G401 (cell line): Measurements from ENCODE around the gene PPIB. TPM values are rescaled to one million over a fixed set of nuclear protein-coding genes. Genes with fewer than 3 reads are reported as not detected.

Source experiments
- DNase-seq: peaks from one replicate; pipeline ENCODE4 v3.0.0-alpha.2; 2015; ENCODE audit warnings: low spot score
- in situ Hi-C: cut with HindIII; loops from 2 replicates; pipeline ENCODE4 v1.10.0; 2016; ENCODE audit warnings: low sequenced_read_pairs, mixed read lengths
- total RNA-seq: library from RNA; depleted of rRNA; stranded (reverse); fragments of >200 nt; shearing (Covaris generic); gene quantifications from 2 replicates; pipeline ENCODE4 v1.2.3, GENCODE V29; 2014; rRNA removed

PPIB gene
- total RNA-seq = 580 and 591 TPM in 2 replicates

DNA sequence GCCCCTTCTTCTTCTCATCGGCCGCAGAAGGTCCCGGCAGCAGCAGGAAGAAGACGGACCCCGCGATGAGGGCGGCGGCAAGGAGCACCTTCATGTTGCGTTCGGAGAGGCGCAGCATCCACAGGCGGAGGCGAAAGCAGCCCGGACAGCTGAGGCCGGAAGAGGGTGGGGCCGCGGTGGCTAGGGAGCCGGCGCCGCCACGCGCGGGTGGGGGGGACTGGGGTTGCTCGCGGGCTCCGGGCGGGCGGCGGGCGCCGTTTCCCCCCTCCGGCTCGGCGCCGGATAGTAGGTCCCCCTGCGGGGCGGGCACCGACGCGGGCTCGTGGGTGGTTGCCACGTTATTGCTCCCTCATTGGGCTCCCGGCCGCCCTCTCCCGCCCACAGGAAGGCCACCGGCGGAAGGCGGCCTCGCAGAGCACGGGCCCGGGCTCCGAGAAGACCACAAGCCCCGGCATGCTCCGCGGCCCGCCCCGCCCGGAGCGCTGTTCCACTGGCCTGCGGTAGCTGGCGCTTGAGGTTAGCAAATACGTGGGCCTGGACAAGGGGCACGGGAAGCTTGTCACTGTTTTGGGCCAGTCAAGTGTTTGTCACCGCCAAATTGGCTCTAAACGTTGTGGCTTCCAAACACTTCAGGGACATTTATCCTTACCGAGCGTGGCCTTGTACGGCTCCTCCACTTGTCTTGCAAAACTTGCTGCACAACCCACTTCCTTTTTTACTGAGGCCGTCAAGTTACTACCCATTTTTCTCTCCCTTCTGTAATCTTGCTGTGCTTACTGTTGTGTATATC, at the start of gene PPIB:
PPIB (minus strand) TSS at position 154 of the 790 bp plus-strand sequence; CDS start at position 118, 36 bp downstream.
- in situ Hi-C loops = no loop called here
- DNase-seq = peak; percentile 98

DNA sequence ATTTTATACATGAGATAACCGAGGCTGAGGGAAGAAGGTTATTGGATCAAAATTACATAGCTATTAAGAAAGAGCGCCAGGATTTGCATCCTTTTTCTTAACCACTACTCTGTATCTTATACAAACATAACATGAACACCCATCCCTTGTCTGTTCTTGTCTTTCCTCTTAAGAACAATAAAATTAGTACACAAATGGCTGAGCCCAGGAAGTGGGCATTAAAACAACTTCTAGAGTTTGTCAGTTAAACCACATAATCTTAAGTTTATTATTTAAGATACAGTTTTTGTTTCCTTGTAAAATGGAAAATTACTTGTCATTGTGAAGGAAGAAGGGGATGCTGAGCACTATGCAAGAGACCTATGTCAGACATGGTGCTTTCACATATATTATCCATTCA, 48.9 kb upstream of the PPIB start:
- DNase-seq = no peak
- in situ Hi-C loops = no loop called here

DNA sequence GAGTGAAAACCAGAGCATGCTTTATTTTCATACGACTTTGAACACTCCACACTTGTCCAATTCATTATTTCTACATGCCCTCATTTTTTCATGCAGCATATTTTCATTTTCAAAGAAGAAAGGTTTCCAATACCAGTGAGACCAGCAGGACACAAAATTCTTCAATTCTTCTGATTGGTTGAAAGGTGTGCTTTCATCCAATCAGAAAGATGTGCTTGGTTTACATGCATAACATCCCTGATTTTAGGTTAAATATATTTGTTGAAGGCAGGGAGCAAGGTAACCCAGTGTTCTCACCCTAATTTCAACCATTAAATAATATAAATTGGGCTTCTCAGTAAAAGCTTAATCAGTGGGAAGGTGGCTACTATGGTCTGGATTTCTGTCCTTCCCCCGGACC, 47.5 kb upstream of the PPIB start:
- in situ Hi-C loops = no loop called here
- DNase-seq = no peak

DNA sequence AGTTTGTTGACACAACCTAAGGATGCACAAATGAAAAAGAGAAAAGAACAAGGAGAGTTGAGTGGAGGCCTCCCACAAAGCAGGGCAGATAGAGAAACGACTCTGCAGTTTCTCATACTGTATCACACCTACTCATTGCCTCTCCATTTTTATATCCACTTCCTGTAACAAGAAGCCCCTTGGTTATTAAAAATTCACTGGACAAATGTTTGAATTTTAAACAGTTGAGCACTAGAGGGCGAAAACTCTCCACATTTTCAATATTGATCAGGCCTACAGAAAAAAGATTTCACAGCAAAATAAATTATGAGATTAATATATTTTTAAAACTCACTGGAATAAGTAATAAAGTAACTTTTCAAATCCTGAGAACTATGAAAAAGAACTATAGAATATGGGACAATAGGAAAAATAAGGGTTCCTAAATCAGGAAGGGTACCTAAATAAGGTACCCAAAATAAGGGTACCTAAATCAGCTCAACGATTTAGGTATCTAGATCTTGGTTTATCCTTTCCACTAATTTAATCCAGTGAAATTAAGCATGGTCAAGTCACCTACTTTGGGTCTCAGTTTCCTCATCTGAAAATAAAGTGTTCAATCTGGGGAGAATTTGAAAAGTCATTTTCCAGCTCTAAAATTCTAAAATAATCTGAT, 47.0 kb upstream of the PPIB start:
- in situ Hi-C loops = no loop called here
- DNase-seq = no peak

DNA sequence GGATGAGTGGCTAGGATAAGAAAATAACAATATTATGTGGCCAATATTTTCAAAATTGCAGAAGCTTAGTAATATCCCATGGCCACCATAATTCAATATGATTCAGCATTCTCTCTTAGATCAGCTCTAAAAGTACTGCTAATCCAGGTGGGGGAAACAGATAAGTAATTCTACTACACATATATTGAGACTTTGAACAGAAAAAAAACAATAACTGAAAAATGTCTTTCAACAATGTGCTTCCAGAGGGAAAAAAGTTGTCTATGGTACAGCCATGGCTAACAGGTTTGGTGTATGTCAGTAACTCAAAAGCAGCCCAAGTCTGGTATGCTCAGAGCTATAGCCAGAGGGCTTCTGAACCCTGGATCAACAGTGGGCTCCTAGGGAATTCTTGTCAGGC, 42.4 kb upstream of the PPIB start:
- in situ Hi-C loops = no loop called here
- no peak for DNase-seq

DNA sequence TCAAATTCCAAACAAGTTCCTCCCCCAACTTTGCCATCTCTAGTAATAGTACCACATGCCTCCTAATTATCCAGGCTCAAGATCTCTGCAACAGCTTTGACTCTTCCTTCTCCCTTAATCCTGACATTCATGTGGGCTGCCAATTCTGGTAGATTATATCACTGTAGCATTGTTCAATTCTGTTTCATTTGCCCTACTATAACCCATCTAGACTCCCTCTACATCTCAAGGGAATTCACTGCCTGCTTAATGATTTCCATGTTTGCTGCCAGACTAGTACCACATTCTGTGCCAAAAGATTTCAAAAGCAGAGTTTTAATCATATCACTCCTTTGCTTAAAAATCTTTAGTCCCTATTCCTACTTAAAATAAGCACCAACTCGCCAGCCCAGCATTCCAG, 34.6 kb upstream of the PPIB start:
- in situ Hi-C loops = no loop called here

DNA sequence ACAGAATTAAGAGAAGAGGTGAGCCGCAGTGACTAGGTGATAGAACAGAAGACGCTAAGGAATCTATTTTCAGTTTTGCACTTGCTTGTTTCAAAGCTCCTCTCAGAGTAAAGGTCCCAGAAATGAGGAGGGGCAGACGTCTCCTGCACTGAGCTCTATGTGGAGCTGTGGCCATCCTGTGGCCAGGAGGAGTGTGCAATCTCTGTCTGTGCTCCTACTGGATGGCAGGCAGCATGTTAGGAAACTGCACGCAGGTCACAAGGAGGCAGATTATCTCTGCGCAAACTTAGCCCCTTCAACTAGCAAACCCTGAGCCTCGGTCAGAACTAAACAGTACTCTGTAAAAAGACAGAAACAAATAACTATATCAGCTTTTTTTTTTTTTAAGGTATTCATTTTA, 31.1 kb upstream of the PPIB start:
- no peak for DNase-seq
- in situ Hi-C loops = no loop called here

More for the DNA sequence above, 34.6 kb upstream of the PPIB start:
- no peak for DNase-seq

DNA sequence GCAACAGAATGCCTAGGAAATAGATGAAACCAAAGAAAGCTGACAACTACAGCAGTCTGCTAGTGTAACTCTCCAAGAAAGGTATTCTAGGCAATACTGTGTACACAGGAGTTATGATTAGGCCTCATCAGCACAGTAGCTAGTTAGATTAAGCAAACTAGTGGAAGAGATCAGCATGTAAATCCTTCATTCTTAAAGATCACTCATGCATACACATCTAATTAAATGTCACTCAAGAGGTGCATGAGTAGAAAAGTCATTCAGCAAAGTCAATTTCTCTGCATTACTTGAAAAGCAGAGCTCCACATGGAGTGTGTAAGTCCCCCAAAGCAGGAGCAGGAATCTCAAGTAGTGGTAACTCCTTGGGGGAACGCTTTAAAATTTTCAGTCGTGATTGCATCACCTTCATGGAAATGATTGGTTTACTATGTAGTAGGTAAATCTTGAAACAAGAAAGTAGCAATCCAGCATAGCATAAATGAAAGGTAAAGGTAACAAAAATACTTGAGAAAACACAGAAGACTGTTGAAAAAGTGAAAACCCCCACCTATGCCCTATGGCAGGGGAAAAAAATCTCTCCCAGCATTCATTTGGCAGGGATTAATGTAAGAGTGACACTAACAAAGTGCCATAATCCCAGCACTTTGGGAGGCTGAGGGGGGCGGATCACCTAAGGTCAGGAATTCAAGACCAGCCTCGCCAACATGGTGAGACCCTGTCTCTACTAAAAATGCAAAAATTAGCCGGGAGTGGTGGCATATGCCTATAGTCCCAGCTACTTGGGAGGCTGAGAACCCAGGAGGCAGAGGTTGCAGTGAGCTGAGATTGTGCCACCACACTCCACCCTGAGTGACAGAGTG, 29.4 kb upstream of the PPIB start:
- in situ Hi-C loops = no loop called here
- DNase-seq = no peak

DNA sequence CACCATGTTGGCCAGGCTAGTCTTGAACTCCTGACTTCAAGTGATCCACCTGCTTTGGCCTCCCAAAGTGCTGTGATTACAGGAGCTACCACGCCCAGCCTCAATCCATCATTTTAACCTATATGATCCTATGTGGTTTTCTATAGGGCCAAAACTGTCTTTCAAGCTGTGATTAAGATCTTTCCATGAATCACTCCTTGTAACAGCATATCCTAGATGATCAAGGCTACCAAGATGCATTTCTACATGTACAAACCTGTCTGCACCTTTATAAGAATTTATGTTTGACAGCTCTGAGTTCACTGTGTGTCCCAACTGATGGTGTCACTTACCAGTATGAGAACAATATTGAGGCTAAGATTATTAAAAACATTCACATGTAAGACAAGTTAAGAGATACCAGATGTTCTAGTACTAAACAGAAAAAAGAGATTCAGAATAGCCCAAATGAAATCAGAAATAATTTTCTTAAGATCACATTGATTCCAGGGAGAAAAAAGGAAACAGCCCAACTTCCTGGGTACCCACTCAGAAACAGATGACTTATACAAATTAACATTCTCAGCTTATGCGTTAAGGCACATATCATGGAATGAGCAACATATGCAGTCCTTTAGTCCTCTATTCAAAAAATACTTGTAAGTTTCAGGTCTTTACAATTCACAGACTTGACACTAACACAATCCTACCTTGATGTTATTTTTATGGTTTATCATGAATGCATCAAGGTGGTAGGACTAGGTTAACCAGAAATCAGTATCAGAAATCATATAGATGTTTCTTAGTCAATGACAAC, 24.8 kb upstream of the PPIB start:
- in situ Hi-C loops = no loop called here
- no peak for DNase-seq

DNA sequence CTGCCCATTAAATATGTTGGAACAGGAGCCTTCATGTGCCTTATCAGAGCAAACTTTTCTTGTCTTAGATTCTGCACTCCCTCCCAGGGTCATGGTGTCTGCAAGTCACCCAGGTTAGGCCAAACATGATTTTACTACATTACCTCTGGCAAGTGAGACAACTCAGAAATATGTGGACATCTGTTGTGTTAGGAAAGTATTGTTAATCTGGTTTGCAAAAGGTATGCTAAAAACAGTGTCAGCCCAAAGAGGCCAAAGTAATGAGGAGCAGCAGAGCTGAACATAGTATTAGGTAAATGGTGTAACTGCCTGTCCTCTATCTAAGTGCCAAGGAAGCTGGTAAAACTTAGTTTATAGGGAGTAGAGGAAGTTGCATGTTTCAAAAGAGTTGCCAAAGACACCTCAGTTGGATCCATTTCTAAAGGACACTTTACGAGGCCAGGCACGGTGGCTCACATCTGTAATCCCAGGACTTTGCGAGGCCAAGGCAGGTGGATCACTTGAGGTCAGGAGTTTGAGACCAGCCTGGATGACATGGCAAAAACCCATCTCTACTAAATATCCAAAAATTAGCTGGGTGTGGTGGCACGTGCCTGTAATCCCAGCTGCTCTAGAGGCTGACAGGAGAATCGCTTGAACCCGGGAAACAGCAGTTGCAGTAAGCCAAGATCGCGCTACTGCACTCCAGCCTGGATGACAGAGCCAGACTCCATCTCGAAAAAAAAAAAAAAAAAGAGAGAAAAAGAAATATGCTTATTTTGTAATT, 22.5 kb upstream of the PPIB start:
- in situ Hi-C loops = no loop called here
- DNase-seq = no peak

DNA sequence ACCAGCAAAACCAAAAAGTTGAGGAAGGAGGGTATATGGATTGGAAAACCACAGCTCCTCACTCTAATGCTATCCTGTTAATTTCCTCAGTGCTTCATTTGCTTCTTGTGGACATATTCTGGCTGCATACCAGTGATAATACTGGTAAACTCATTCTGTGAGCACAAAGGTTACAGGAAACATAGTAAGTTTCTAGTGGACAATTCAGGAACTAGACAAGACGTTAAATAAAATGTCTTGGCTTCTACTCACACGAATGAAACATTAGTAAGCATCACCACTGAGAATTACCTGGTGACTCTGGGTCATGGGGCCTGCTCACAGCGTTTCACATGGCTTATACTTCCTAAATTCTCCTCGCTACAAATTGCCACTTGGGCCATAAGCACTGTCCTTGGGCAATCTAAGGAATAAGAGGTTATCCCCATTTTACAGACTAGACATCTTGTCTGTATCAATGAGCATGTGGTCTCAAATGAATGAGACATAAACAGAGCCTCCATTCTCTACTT, 20.1 kb upstream of the PPIB start:
- no peak for DNase-seq
- in situ Hi-C loops = loop anchor here (5.0 kb wide), 1 partner anchor 169 kb away; no protein-coding TSS in a partner anchor

DNA sequence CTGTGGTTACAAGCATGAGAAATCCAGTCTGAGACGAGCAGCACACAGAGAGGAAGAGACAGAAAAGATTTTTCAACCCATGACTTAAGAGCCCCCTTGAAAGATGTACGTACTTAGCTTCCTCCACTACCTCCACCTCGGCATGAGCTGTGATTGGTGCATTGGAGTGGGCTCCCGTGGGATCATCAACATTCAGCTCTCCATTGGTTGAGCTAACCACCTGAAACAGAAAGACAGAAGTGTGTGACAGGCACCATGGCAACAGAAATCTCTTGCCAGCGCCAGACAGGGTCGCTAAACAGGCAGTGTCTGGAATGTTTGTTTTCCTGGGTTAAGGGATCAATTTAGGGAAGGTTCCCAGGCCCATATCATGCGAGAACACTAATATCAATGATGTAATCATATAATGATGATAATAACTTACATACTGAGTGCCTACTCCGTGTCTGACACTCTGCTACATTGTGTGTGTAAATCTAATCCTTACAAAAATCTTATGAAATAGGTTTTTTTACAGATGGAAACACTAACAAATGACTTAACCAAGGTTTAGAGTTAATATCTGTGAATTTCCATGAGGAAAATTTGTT, 17.5 kb upstream of the PPIB start:
- DNase-seq = no peak
- in situ Hi-C loops = loop anchor here (5.0 kb wide), 1 partner anchor 172 kb away; no protein-coding TSS in a partner anchor

DNA sequence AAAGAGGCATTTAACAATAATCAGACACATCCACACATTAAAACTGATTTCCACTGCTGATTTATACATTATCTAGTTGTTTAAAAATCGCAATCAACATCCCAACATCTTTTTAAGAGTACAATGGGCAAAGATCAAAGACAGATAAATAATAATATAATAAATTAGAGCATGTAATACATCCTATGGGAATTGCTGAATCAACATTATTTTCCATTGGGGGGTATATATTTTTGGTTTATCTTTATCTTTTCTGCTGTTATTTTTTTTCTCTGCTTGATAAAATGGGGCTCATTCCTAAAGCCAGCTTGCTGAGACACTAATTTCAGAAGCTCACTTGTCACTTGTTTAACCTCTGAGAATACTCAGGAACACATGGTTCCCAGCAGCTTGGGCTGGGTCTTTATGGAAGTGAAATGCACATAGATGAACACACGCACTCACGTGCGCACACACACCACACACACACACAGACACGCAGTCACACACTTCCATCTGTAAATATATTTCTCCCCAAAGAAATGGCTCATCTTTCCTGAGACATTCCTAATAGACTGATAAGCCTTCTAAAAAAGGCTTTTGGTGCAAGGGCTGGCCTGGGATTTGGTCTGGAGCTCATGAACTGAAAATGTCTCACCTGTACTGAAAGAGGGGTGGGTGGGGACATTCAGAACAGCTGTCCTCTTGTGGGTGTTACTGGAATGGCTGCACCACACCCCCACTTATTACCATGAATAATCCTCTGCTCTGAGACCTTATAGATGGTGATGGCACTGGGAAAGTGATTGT, 3.5 kb upstream of the PPIB start:
- no peak for DNase-seq
- in situ Hi-C loops = no loop called here

DNA sequence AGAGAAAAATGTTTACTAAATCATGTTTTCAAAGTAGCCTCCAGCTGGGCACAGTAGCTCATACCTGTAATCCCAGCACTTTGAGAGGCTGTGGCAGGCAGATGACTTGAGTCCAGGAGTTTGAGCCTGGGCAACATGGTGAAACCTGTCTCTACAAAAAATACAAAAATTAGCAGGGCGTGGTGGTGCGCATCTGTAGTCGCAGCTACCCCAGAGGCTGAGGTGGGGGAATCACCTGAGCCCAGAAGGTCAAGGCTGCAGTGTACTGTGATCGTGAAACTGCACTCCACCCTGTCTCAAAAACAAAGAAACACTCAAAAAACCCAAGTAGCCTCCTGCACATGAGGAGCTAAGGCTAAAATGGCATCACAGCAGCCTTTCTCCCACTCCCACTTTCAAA, 1.6 kb upstream of the PPIB start:
- in situ Hi-C loops = no loop called here

DNA sequence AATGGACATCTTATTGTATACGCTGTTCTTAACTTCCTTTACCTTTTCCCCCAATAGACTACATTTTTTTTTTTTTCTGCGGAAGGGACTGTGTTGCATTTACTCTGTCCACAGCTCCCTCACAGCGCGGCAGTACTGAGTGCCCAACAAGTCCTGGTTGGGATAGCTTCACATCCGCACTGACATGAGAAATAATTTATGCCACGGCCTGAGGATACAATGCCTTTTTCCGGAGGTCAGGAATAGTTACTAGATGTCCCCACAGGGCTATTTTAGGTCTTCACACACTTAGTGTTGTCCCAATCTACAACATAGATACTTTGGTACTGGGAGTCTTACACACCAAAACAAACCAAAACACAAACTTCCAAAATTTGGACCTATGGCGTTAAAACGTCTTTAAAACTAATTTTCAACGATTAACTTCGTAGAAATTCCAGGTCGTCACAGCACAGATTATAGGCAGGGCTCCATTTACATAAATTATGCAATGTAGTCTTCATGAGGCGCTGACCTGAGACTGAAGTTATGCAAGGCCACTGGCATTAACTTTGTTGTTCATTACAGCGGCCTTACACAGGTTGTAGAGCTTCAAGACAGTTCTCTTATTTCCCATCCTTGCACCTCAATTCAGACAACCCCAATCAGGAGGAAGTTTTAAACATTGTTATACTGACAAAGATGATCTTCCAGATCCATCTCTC, 989 bp upstream of the PPIB start:
- DNase-seq = no peak
- in situ Hi-C loops = no loop called here

More for the DNA sequence above, 1.6 kb upstream of the PPIB start:
- DNase-seq = no peak

DNA sequence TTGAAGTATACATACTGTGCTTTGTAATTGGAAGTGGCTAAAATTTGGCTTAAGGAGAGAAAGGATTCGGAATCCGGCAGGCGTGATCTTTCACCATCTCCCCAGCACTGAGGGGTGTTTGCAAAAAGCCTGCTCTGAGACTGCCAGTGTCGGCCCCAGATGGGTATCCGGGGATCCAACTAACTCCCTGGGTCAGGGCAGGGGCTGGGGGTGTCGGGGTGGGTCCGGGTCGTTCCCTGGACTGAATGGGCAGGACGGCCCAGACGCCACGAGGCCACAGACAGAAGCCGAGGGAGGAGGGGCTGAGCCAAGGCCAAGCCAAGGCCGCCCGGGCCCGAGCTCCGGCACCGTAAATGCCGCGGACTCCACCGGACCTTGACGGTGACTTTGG, 349 bp downstream of the PPIB start:
- in situ Hi-C loops = no loop called here
- no peak for DNase-seq
